HepG2 (cell line): ENCODE data around the gene SPATA32. TPM values are rescaled to one million over a fixed set of nuclear protein-coding genes. Genes with fewer than 3 reads are reported as not detected.

Source experiments
- AGO2 ChIP-seq: fragments of 200-400 bp; formaldehyde crosslinking; optimal IDR thresholded peaks from 2 replicates; pipeline ENCODE3; 2017; ENCODE audit warnings: mild to moderate bottlenecking, low read depth, low read length, moderate library complexity
- DR1 ChIP-seq: sonication (generic); formaldehyde crosslinking; IDR thresholded peaks from 2 replicates; pipeline ENCODE4 v1.8.0; 2021; ENCODE audit warnings: mild to moderate bottlenecking, missing genetic modification reagents, inconsistent platforms
- HOXA3 ChIP-seq: sonication (generic); formaldehyde crosslinking; IDR thresholded peaks from 2 replicates; pipeline ENCODE4 v1.5.0; 2020; ENCODE audit warnings: missing genetic modification reagents
- KLF12 ChIP-seq: sonication (generic); formaldehyde crosslinking; IDR thresholded peaks from 2 replicates; pipeline ENCODE4 v1.4.0; 2020; ENCODE audit warnings: missing genetic modification reagents, borderline replicate concordance
- MBNL3 ChIP-seq: fragments of 250-450 bp; sonication (Bioruptor Pico); conservative IDR thresholded peaks from 2 replicates; pipeline ENCODE4 v1.8.0; 2022; ENCODE audit warnings: mild to moderate bottlenecking, inconsistent platforms
- NFKBIZ ChIP-seq: IDR thresholded peaks from 2 replicates; pipeline ENCODE4 v1.6.1; 2018; ENCODE audit warnings: missing genetic modification reagents, missing compliant biosample characterization
- RFXANK ChIP-seq: IDR thresholded peaks from 2 replicates; pipeline ENCODE4 v1.6.1; 2016
- SP1 ChIP-seq, 2 experiments: fragments of 450-650 bp in 1 of 2; sonication (generic) in 1 of 2; formaldehyde crosslinking in 1 of 2; IDR thresholded peaks; 2 replicates each; pipeline versions ENCODE4 v1.4.0 to v1.6.1; 2016 to 2020; ENCODE audit warnings: missing genetic modification reagents in 1 of 2
- TBX2 ChIP-seq: sonication (generic); formaldehyde crosslinking; IDR thresholded peaks from 2 replicates; pipeline ENCODE4 v1.5.0; 2020; ENCODE audit warnings: missing genetic modification reagents, mild to moderate bottlenecking, borderline replicate concordance
- TCF7 ChIP-seq: sonication (generic); IDR thresholded peaks from 2 replicates; pipeline ENCODE4 v1.6.1; 2016; ENCODE audit warnings: antibody characterized with exemption, low read depth
- XRCC5 ChIP-seq: fragments of 200-400 bp; formaldehyde crosslinking; optimal IDR thresholded peaks from 2 replicates; pipeline ENCODE3; 2017; ENCODE audit warnings: mild to moderate bottlenecking, low read length
- ZBTB2 ChIP-seq: sonication (generic); formaldehyde crosslinking; IDR thresholded peaks from 2 replicates; pipeline ENCODE4 v1.8.0; 2022; ENCODE audit warnings: low read depth, missing genetic modification reagents
- ZBTB33 ChIP-seq: sonication (generic); formaldehyde crosslinking; IDR thresholded peaks from 2 replicates; pipeline ENCODE4 v1.4.0; 2020; ENCODE audit warnings: missing genetic modification reagents
- polyA plus RNA-seq, 8 experiments: library from polyadenylated mRNA; depleted of rRNA in 3 of 8; stranded (reverse) in 7 of 8; unstranded in 1 of 8; fragments of >200 nt; fragmentation: Illumina TruSeq in 4 of 8; extraction: Trizol in 4 of 8; gene quantifications; 2 replicates each; pipeline versions ENCODE4 v1.2.1 to v1.2.3, GENCODE V29; 2011 to 2016; ENCODE audit warnings: low read depth in 4 of 8, missing spikeins in 1 of 8, mixed read lengths in 1 of 8; ENCODE audit not compliant: insufficient read depth in 1 of 8
- total RNA-seq, 5 experiments: library from RNA; depleted of rRNA; stranded (reverse); fragments of >200 nt; fragmentation: Illumina TruSeq; extraction: Trizol; gene quantifications; 2 replicates each; pipeline ENCODE4 v1.2.3, GENCODE V29; 2016; ENCODE audit warnings: low read depth in 1 of 5
- TF ChIP-seq, protein P1 (sequence below): sonication (generic); formaldehyde crosslinking; IDR thresholded peaks from 2 replicates; pipeline ENCODE4 v1.4.0; 2020; ENCODE audit warnings: missing genetic modification reagents
- TF ChIP-seq, protein P2 (sequence below): IDR thresholded peaks from 2 replicates; pipeline ENCODE4 v1.6.1; 2012; ENCODE audit warnings: low read depth, low read length, improper control_type of control experiment
- TF ChIP-seq, protein P3 (sequence below): sonication (generic); formaldehyde crosslinking; IDR thresholded peaks from 2 replicates; pipeline ENCODE4 v1.4.0; 2020; ENCODE audit warnings: missing genetic modification reagents, borderline replicate concordance

The SPATA32 gene
- total and polyA plus RNA-seq, 2 of the 13 experiments (the other 11 are each of a cell fraction or from before 2014, with no cell fraction given) = not detected

- TF ChIP-seq, protein P1, sequence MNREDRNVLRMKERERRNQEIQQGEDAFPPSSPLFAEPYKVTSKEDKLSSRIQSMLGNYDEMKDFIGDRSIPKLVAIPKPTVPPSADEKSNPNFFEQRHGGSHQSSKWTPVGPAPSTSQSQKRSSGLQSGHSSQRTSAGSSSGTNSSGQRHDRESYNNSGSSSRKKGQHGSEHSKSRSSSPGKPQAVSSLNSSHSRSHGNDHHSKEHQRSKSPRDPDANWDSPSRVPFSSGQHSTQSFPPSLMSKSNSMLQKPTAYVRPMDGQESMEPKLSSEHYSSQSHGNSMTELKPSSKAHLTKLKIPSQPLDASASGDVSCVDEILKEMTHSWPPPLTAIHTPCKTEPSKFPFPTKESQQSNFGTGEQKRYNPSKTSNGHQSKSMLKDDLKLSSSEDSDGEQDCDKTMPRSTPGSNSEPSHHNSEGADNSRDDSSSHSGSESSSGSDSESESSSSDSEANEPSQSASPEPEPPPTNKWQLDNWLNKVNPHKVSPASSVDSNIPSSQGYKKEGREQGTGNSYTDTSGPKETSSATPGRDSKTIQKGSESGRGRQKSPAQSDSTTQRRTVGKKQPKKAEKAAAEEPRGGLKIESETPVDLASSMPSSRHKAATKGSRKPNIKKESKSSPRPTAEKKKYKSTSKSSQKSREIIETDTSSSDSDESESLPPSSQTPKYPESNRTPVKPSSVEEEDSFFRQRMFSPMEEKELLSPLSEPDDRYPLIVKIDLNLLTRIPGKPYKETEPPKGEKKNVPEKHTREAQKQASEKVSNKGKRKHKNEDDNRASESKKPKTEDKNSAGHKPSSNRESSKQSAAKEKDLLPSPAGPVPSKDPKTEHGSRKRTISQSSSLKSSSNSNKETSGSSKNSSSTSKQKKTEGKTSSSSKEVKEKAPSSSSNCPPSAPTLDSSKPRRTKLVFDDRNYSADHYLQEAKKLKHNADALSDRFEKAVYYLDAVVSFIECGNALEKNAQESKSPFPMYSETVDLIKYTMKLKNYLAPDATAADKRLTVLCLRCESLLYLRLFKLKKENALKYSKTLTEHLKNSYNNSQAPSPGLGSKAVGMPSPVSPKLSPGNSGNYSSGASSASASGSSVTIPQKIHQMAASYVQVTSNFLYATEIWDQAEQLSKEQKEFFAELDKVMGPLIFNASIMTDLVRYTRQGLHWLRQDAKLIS = no peak
- TF ChIP-seq NFKBIZ (CRISPR knock-in tag) (no peak), ZBTB2 (CRISPR knock-in tag) (no peak), ZBTB33 (CRISPR knock-in tag) (peak; percentile 54; the same call in 1 of the 2 replicates), SP1 (IDR thresholded peaks at IDR 0.05) (no peak), SP1 (CRISPR knock-in tag; IDR thresholded peaks at IDR 0.05) (peak; percentile 77), RFXANK (CRISPR knock-in tag) (0 out of 2 replicates have a peak, but pooled peaks have one; percentile 44), MBNL3 (no peak), TCF7 (no peak), AGO2 (no peak), DR1 (CRISPR knock-in tag) (no peak), KLF12 (CRISPR knock-in tag) (peak; percentile 76; the same call in 1 of the 2 replicates), XRCC5 (peak; percentile 91), TBX2 (CRISPR knock-in tag) (0 out of 2 replicates have a peak, but pooled peaks have one; percentile 29), HOXA3 (CRISPR knock-in tag) (peak; percentile 66)
- TF ChIP-seq, protein P2, sequence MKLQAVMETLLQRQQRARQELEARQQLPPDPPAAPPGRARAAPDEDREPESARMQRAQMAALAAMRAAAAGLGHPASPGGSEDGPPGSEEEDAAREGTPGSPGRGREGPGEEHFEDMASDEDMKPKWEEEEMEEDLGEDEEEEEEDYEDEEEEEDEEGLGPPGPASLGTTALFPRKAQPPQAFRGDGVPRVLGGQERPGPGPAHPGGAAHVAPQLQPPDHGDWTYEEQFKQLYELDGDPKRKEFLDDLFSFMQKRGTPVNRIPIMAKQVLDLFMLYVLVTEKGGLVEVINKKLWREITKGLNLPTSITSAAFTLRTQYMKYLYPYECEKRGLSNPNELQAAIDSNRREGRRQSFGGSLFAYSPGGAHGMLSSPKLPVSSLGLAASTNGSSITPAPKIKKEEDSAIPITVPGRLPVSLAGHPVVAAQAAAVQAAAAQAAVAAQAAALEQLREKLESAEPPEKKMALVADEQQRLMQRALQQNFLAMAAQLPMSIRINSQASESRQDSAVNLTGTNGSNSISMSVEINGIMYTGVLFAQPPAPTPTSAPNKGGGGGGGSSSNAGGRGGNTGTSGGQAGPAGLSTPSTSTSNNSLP = no peak
- TF ChIP-seq, protein P3, sequence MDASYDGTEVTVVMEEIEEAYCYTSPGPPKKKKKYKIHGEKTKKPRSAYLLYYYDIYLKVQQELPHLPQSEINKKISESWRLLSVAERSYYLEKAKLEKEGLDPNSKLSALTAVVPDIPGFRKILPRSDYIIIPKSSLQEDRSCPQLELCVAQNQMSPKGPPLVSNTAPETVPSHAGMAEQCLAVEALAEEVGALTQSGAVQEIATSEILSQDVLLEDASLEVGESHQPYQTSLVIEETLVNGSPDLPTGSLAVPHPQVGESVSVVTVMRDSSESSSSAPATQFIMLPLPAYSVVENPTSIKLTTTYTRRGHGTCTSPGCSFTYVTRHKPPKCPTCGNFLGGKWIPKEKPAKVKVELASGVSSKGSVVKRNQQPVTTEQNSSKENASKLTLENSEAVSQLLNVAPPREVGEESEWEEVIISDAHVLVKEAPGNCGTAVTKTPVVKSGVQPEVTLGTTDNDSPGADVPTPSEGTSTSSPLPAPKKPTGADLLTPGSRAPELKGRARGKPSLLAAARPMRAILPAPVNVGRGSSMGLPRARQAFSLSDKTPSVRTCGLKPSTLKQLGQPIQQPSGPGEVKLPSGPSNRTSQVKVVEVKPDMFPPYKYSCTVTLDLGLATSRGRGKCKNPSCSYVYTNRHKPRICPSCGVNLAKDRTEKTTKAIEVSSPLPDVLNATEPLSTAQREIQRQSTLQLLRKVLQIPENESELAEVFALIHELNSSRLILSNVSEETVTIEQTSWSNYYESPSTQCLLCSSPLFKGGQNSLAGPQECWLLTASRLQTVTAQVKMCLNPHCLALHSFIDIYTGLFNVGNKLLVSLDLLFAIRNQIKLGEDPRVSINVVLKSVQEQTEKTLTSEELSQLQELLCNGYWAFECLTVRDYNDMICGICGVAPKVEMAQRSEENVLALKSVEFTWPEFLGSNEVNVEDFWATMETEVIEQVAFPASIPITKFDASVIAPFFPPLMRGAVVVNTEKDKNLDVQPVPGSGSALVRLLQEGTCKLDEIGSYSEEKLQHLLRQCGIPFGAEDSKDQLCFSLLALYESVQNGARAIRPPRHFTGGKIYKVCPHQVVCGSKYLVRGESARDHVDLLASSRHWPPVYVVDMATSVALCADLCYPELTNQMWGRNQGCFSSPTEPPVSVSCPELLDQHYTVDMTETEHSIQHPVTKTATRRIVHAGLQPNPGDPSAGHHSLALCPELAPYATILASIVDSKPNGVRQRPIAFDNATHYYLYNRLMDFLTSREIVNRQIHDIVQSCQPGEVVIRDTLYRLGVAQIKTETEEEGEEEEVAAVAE (CRISPR knock-in tag) = no peak
Observed at GRCh38 chr17:45231481-45232116, 30.3 kb downstream of the SPATA32 start (continued).
